GM23248 (cell line): ENCODE measurements around the gene PEAK3. TPM values are rescaled to one million over a fixed set of nuclear protein-coding genes. Genes with fewer than 3 reads are reported as not detected.

Experiments used
- DNase-seq: peaks from one replicate; pipeline ENCODE4 v3.0.0-alpha.2; 2015
- H2AFZ ChIP-seq: fragments of 200-600 bp; sonication (generic); 2 replicates; pipeline ENCODE4 v1.6.1; 2016; ENCODE audit warnings: antibody characterized with exemption
- H3F3A ChIP-seq: fragments of 200-600 bp; sonication (generic); 2 replicates; pipeline ENCODE4 v1.6.1; 2016; ENCODE audit warnings: mild to moderate bottlenecking, antibody characterized with exemption, mixed run types; ENCODE audit not compliant: insufficient read depth
- H3K27ac ChIP-seq: fragments of 200-600 bp; sonication (generic); 2 replicates; pipeline ENCODE4 v1.5.1; 2016; ENCODE audit warnings: mild to moderate bottlenecking
- H3K27me3 ChIP-seq: fragments of 200-600 bp; sonication (generic); replicated peaks from 2 replicates; pipeline ENCODE4 v1.6.1; 2016; ENCODE audit warnings: mild to moderate bottlenecking; ENCODE audit not compliant: insufficient read depth
- H3K36me3 ChIP-seq: fragments of 200-600 bp; sonication (generic); 2 replicates; pipeline ENCODE4 v1.6.1; 2016; ENCODE audit warnings: low read depth, mild to moderate bottlenecking
- H3K4me1 ChIP-seq: fragments of 200-600 bp; sonication (generic); 2 replicates; pipeline ENCODE4 v1.6.1; 2016; ENCODE audit warnings: mild to moderate bottlenecking; ENCODE audit not compliant: insufficient read depth
- H3K4me2 ChIP-seq: fragments of 200-600 bp; sonication (generic); one replicate; pipeline ENCODE4 v1.6.1; 2016; ENCODE audit warnings: mild to moderate bottlenecking; ENCODE audit not compliant: unreplicated experiment
- H3K4me3 ChIP-seq: fragments of 200-600 bp; sonication (generic); 2 replicates; pipeline ENCODE4 v1.5.1; 2016; ENCODE audit warnings: mild to moderate bottlenecking
- H3K79me2 ChIP-seq: fragments of 200-600 bp; sonication (generic); 2 replicates; pipeline ENCODE4 v1.6.1; 2016; ENCODE audit warnings: mild to moderate bottlenecking; ENCODE audit not compliant: insufficient read depth
- H3K9ac ChIP-seq: fragments of 200-600 bp; sonication (generic); 2 replicates; pipeline ENCODE4 v1.6.1; 2016; ENCODE audit warnings: mild to moderate bottlenecking
- H3K9me2 ChIP-seq: fragments of 200-600 bp; sonication (generic); 2 replicates; pipeline ENCODE4 v1.6.1; 2016; ENCODE audit warnings: mixed run types, mild to moderate bottlenecking, moderate library complexity; ENCODE audit not compliant: insufficient read depth
- H3K9me3 ChIP-seq: fragments of 200-600 bp; sonication (generic); one replicate; pipeline ENCODE4 v1.6.1; 2017; ENCODE audit warnings: low read depth
- H4K20me1 ChIP-seq: fragments of 200-600 bp; sonication (generic); 2 replicates; pipeline ENCODE4 v1.6.0; 2016; ENCODE audit not compliant: insufficient read depth
- EZH2 ChIP-seq: fragments of 200-600 bp; sonication (generic); IDR thresholded peaks from 2 replicates; pipeline ENCODE4 v1.6.1; 2018; ENCODE audit warnings: antibody characterized with exemption, mild to moderate bottlenecking; ENCODE audit not compliant: insufficient read depth, poor library complexity, severe bottlenecking
- EZH2phosphoT487 ChIP-seq: fragments of 200-600 bp; sonication (generic); IDR thresholded peaks from 2 replicates; pipeline ENCODE4 v1.6.1; 2018; ENCODE audit warnings: antibody characterized with exemption, moderate library complexity, mild to moderate bottlenecking, low read depth; ENCODE audit not compliant: insufficient read depth
- WGBS, 2 experiments: methylation state at CpG; one replicate each; pipeline ENCODE4 v1.1.6; 2015 to 2017; ENCODE audit warnings: low lambda C conversion rate in 2 of 2, low coverage in 1 of 2; ENCODE audit errors: missing lambda C conversion rate in 2 of 2; 5-methylcytosine and 5-hydroxymethylcytosine counted together
- in situ Hi-C: fragments of 300-500 bp; cut with MboI; formaldehyde crosslinking; loops from 2 replicates; pipeline ENCODE4 v1.15.0; 2020
- polyA plus RNA-seq: library from polyadenylated mRNA; unstranded; fragments of >200 nt; fragmentation: Nextera tagmentation; extraction: Ambion mirVana; gene quantifications from 2 replicates; pipeline ENCODE4 v1.2.1, GENCODE V29; 2016
- total RNA-seq: library from RNA; depleted of rRNA; stranded (reverse); fragments of >200 nt; shearing (Covaris generic); gene quantifications from 2 replicates; pipeline ENCODE4 v1.2.3, GENCODE V29; 2014

The PEAK3 gene
- total and polyA plus RNA-seq, 2 experiments from 2014 or later, result not detected

GRCh38 chr19:2302319-2303210 lies 20.6 kb upstream of the PEAK3 start:
- Histone ChIP-seq H3K4me2 (peak overlapping the region; percentile 16), H3F3A (no peaks in the 10 kb centered on the region), H3K9ac (no peak overlapping the region), H3K9me2 (no peaks in the 10 kb centered on the region), H3K4me1 (no peaks in the 10 kb centered on the region), H3K9me3 (no peaks in the 10 kb centered on the region), H3K79me2 (no peaks in the 10 kb centered on the region), H4K20me1 (no peaks in the 10 kb centered on the region), H2AFZ (no peak overlapping the region), H3K4me3 (no peak overlapping the region), H3K36me3 (no peaks in the 10 kb centered on the region), H3K27ac (no peak overlapping the region), H3K27me3 (peaks cover 17% of the 10 kb centered on the region)
- peak; percentile 70 for DNase-seq
- 17 to 20% methylated on average over 53 to 62 of the region's 62 CpGs for WGBS, 2 experiments
- in situ Hi-C loops, result no loop called here
- no peak for TF ChIP-seq EZH2
- no peak for TF ChIP-seq EZH2phosphoT487

GRCh38 chr19:2300533-2300932 lies 18.6 kb upstream of the PEAK3 start:
- Histone ChIP-seq H3K9me3 (no peaks in the 10 kb centered on the region), H3K36me3 (no peaks in the 10 kb centered on the region), H3K27ac (no peak overlapping the region), H3K9ac (no peak overlapping the region), H3K4me2 (no peak overlapping the region), H3K27me3 (peaks cover 7% of the 10 kb centered on the region), H3F3A (no peaks in the 10 kb centered on the region), H3K4me3 (no peak overlapping the region), H3K4me1 (no peaks in the 10 kb centered on the region), H3K9me2 (no peaks in the 10 kb centered on the region), H2AFZ (no peak overlapping the region), H4K20me1 (no peaks in the 10 kb centered on the region), H3K79me2 (no peaks in the 10 kb centered on the region)
- 78 to 83% methylated on average over 11 to 17 of the region's 17 CpGs for WGBS, 2 experiments
- no peak for DNase-seq
- TF ChIP-seq EZH2 (no peak), EZH2phosphoT487 (no peak)
- in situ Hi-C loops, result no loop called here

GRCh38 chr19:2296141-2296540 lies 14.2 kb upstream of the PEAK3 start:
- no peak overlapping the region for H3K4me2 ChIP-seq
- H3K4me1 ChIP-seq, result peaks cover 9% of the 10 kb centered on the region
- no peaks in the 10 kb centered on the region for H3K9me2 ChIP-seq
- H3K36me3 ChIP-seq, result no peaks in the 10 kb centered on the region
- in situ Hi-C loops, result no loop called here
- peaks cover 7% of the 10 kb centered on the region for H3F3A ChIP-seq
- peaks cover 2% of the 10 kb centered on the region; the same call in 1 of the 2 replicates for H3K27me3 ChIP-seq
- TF ChIP-seq EZH2phosphoT487 (no peak), EZH2 (no peak)
- no peak overlapping the region for H3K27ac ChIP-seq
- H3K9me3 ChIP-seq, result no peaks in the 10 kb centered on the region
- 90 to 96% methylated on average over 16 of the region's 16 CpGs for WGBS, 2 experiments
- no peaks in the 10 kb centered on the region for H3K79me2 ChIP-seq
- H3K9ac ChIP-seq, result no peak overlapping the region
- DNase-seq, result no peak
- no peak overlapping the region for H2AFZ ChIP-seq
- H3K4me3 ChIP-seq, result no peak overlapping the region
- no peaks in the 10 kb centered on the region for H4K20me1 ChIP-seq

DNA sequence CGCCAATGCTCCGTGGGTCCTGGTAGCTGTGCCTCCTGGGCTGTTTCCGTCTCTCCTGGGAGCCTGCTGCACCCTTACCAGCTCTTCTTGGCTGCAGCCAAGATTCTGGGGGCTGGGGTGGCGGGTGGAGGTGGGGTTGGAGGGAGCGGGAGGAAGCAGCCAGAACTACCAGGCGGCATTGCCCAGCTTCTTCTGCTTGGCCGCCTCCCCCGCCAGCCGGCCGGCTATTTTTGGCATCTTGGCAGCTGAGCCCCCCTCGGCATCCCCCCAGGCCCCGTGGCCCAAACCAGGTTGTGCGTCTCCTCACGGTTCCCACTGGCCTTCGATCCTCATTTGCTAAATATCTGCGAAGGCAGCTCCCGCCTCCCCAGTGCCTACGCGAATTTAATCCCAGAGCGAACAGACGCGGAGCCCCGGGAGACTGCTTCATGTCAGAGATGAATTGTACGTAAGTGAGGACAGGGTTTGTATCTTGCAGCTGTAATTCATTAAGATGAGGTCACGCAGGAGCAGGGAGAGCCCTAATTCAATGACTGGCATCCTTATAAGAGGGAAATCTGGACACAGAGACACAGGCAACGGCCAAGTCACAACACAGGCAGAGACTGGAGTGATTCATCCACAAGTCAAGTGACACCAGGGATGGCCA lies 12.8 kb upstream of the PEAK3 start:
- no peak overlapping the region for H2AFZ ChIP-seq
- peaks cover 16% of the 10 kb centered on the region; the same call in 1 of the 2 replicates for H3K27me3 ChIP-seq
- peaks cover 9% of the 10 kb centered on the region for H3K4me1 ChIP-seq
- H3K79me2 ChIP-seq, result no peaks in the 10 kb centered on the region
- H3K27ac ChIP-seq, result no peak overlapping the region
- peak overlapping the region; percentile 6; the same call in 1 of the 2 replicates for H3K4me3 ChIP-seq
- 3 to 4% methylated on average over 18 to 24 of the region's 26 CpGs for WGBS, 2 experiments
- DNase-seq, result peak; percentile 86
- H3K9me3 ChIP-seq, result no peaks in the 10 kb centered on the region
- peak overlapping the region; percentile 38 for H3K4me2 ChIP-seq
- in situ Hi-C loops, result no loop called here
- TF ChIP-seq EZH2phosphoT487 (no peak), EZH2 (no peak)
- peaks cover 7% of the 10 kb centered on the region for H3F3A ChIP-seq
- H3K9me2 ChIP-seq, result no peaks in the 10 kb centered on the region
- no peaks in the 10 kb centered on the region for H3K36me3 ChIP-seq
- H3K9ac ChIP-seq, result 0 out of 2 replicates have a peak overlapping the region, but pooled peaks have one; percentile 19
- no peaks in the 10 kb centered on the region for H4K20me1 ChIP-seq
